HCT116 (cell line): ENCODE measurements around the gene PLCL2. TPM values are rescaled to one million over a fixed set of nuclear protein-coding genes. Genes with fewer than 3 reads are reported as not detected.

ENCODE experiments used
- ATAC-seq: fragments of 200-7000 bp; cut with Tn5 transposase; 2 replicates; pipeline ENCODE4 v1.9.1; 2020; ENCODE audit warnings: mild to moderate bottlenecking, moderate library complexity
- BruUV-seq: library from RNA; stranded (reverse); fragments of 400-500 nt; replicated peaks from 2 replicates; lab custom pipeline; 2021; lab: Mats Ljungman, UMichigan
- CTCF ChIA-PET: fragments of 300-600 bp; sonication (Branson Sonifier 250); formaldehyde crosslinking; loops from one replicate; lab custom pipeline; 2021; ENCODE audit warnings: antibody characterized with exemption; lab: Charles Lee
- POLR2A ChIA-PET: fragments of 300-600, 350-600 bp; sonication (Branson Sonifier 250); formaldehyde crosslinking; loops from one replicate; lab custom pipeline; 2021; ENCODE audit warnings: antibody characterized with exemption; lab: Charles Lee
- RAD21 ChIA-PET, 2 experiments: fragments of 300-600 bp; sonication (Branson Sonifier 250); formaldehyde crosslinking; loops; one replicate each; lab custom pipeline; 2023; ENCODE audit warnings: low total read pairs in 2 of 2; ENCODE audit not compliant: uncharacterized antibody in 2 of 2, unreplicated experiment in 2 of 2, low non-redundant PET in 1 of 2; lab: Charles Lee
- DNase-seq: peaks from one replicate; pipeline ENCODE4 v3.0.0-alpha.2; 2010; ENCODE audit warnings: low read depth, low spot score
- H2AFZ ChIP-seq: fragments of 200-600 bp; shearing (Covaris generic), sonication (generic); 2 replicates; pipeline ENCODE4 v1.6.1; 2017; ENCODE audit warnings: low read depth, mixed run types, mixed read lengths, antibody characterized with exemption, low read length; ENCODE audit not compliant: poor library complexity, severe bottlenecking
- H3K27ac ChIP-seq: 2 replicates; pipeline ENCODE4 v1.5.1; 2012; ENCODE audit warnings: low read depth, low read length
- H3K27me3 ChIP-seq: fragments of 200-600 bp; sonication (generic); 2 replicates; pipeline ENCODE4 v1.6.1; 2016; ENCODE audit warnings: mixed run types, low read length, mixed read lengths; ENCODE audit not compliant: insufficient read depth
- H3K36me3 ChIP-seq, 2 experiments: fragments of 200-500 bp in 1 of 2; fragments of 200-600 bp in 1 of 2; sonication (Bioruptor generic) in 1 of 2; sonication (generic) in 1 of 2; 2 replicates each; pipeline versions ENCODE4 v1.5.1 to v1.6.1; 2014 to 2016; ENCODE audit warnings: low read length in 2 of 2, inconsistent platforms in 1 of 2, mixed read lengths in 1 of 2, mixed run types in 1 of 2; ENCODE audit not compliant: insufficient read depth in 2 of 2, control insufficient read depth in 1 of 2
- H3K4me1 ChIP-seq, 2 experiments: fragments of 200-600 bp in 1 of 2; sonication (generic) in 1 of 2; 2 replicates each; pipeline versions ENCODE4 v1.5.1 to v1.6.1; 2012 to 2017; ENCODE audit warnings: low read length in 2 of 2, inconsistent platforms in 1 of 2, mild to moderate bottlenecking in 1 of 2, mixed read lengths in 1 of 2, mixed run types in 1 of 2, moderate library complexity in 1 of 2; ENCODE audit not compliant: insufficient read depth in 2 of 2, control insufficient read depth in 1 of 2
- H3K4me2 ChIP-seq: fragments of 200-600 bp; sonication (generic); 2 replicates; pipeline ENCODE4 v1.6.1; 2017; ENCODE audit warnings: mixed run types, low read length, mixed read lengths
- H3K4me3 ChIP-seq, 2 experiments: fragments of 200-600 bp in 1 of 2; sonication (generic) in 1 of 2; replicated peaks in 1 of 2; 2 replicates each; pipeline ENCODE4 v1.5.1; 2011 to 2016; ENCODE audit warnings: low read length in 2 of 2, control low read depth in 1 of 2, low read depth in 1 of 2, mild to moderate bottlenecking in 1 of 2, mixed read lengths in 1 of 2, mixed run types in 1 of 2
- H3K79me2 ChIP-seq: fragments of 200-600 bp; sonication (generic); 2 replicates; pipeline ENCODE4 v1.6.1; 2017; ENCODE audit warnings: mild to moderate bottlenecking, mixed run types, low read length, moderate library complexity, mixed read lengths; ENCODE audit not compliant: insufficient read depth
- H3K9ac ChIP-seq: fragments of 200-600 bp; sonication (generic); 2 replicates; pipeline ENCODE4 v1.6.1; 2016; ENCODE audit warnings: low read length, mixed read lengths
- H3K9me2 ChIP-seq: fragments of 200-600 bp; sonication (generic), shearing (Covaris generic); 2 replicates; pipeline ENCODE4 v1.6.1; 2017; ENCODE audit warnings: mixed run types, mild to moderate bottlenecking, moderate library complexity; ENCODE audit not compliant: insufficient read depth
- H3K9me3 ChIP-seq, 2 experiments: fragments of 200-500 bp in 1 of 2; fragments of 200-600 bp in 1 of 2; sonication (Bioruptor generic) in 1 of 2; sonication (generic) in 1 of 2; 2 replicates each; pipeline ENCODE4 v1.6.1; 2014 to 2017; ENCODE audit warnings: low read length in 2 of 2, mixed read lengths in 2 of 2, inconsistent platforms in 1 of 2, low read depth in 1 of 2, mild to moderate bottlenecking in 1 of 2, mixed run types in 1 of 2, moderate library complexity in 1 of 2; ENCODE audit not compliant: control insufficient read depth in 1 of 2, insufficient read depth in 1 of 2
- H4K20me1 ChIP-seq: fragments of 200-600 bp; sonication (generic), shearing (Covaris generic); 2 replicates; pipeline ENCODE4 v1.6.1; 2017; ENCODE audit warnings: mixed run types, mild to moderate bottlenecking, moderate library complexity; ENCODE audit not compliant: insufficient read depth
- CBX3 ChIP-seq: IDR thresholded peaks from 2 replicates; pipeline ENCODE4 v1.6.1; 2012; ENCODE audit warnings: low read depth
- CEBPB ChIP-seq: IDR thresholded peaks from 2 replicates; pipeline ENCODE4 v1.6.1; 2012; ENCODE audit warnings: low read depth
- EGR1 ChIP-seq: IDR thresholded peaks from 2 replicates; pipeline ENCODE4 v1.6.1; 2012; ENCODE audit warnings: low read depth
- EZH2phosphoT487 ChIP-seq: fragments of 200-600 bp; IDR thresholded peaks from 2 replicates; pipeline ENCODE4 v1.6.1; 2018; ENCODE audit warnings: antibody characterized with exemption, borderline replicate concordance
- JUND ChIP-seq: IDR thresholded peaks from 2 replicates; pipeline ENCODE4 v1.6.1; 2012
- POLR2AphosphoS5 ChIP-seq: IDR thresholded peaks from 2 replicates; pipeline ENCODE4 v1.6.1; 2011; ENCODE audit warnings: mild to moderate bottlenecking, low read depth, low read length, moderate library complexity
- SIN3A ChIP-seq: IDR thresholded peaks from 2 replicates; pipeline ENCODE4 v1.6.1; 2012; ENCODE audit warnings: low read depth
- SP1 ChIP-seq: IDR thresholded peaks from 2 replicates; pipeline ENCODE4 v1.6.1; 2012; ENCODE audit warnings: low read depth
- TCF7L2 ChIP-seq: IDR thresholded peaks from 2 replicates; pipeline ENCODE4 v1.7.0; 2011; ENCODE audit warnings: borderline replicate concordance, inconsistent platforms; ENCODE audit not compliant: insufficient read depth, insufficient read length; ENCODE audit errors: extremely low read depth
- ZFX ChIP-seq: fragments of 450-650 bp; IDR thresholded peaks from 2 replicates; pipeline ENCODE4 v1.6.1; 2017
- ZNF274 ChIP-seq: fragments of 200-500 bp; sonication (Bioruptor generic); IDR thresholded peaks from 2 replicates; pipeline ENCODE4 v1.6.1; 2014; ENCODE audit warnings: mild to moderate bottlenecking, low read depth, low read length, inconsistent platforms
- intact Hi-C: fragments of 100-400 bp; cut with micrococcal nuclease; formaldehyde crosslinking; loops from 2 replicates; pipeline ENCODE4 v1.10.0; 2022
- total RNA-seq: library from RNA; stranded (reverse); gene quantifications from one replicate; pipeline ENCODE4 v1.2.1, GENCODE V29; 2021; ENCODE audit not compliant: unreplicated experiment
- TF ChIP-seq, protein P1 (sequence below): IDR thresholded peaks from 2 replicates; pipeline ENCODE4 v1.6.1; 2012
- TF ChIP-seq, protein P2 (sequence below): IDR thresholded peaks from 2 replicates; pipeline ENCODE4 v1.6.1; 2012

The PLCL2 gene
- total RNA-seq, 1 experiment from 2014 or later = 2.2 TPM

DNA sequence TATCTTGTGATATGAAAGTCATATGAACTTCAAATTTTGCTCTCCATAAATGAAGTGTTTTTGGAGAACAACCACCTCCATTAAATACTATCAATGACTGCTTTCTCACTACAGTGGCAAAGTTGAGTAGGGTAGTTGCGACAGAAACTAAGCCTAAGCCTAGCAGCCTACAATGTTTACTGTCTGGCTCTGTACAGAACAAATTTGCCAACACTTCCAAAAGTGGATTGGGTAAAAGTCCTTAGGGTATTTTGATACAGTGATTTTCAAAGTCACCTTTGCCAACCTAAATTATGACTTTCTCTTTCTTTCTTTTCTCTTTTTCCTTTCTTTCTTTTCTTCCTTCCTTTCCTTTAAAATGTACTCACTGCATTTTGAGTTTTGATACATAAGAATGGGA, 142.6 kb downstream of the PLCL2 start:
- ATAC-seq (no peak), DNase-seq (no peak)
- ChIA-PET CTCF (no interaction called here), RAD21 (no interaction called here), POLR2A (no interaction called here)
- TF ChIP-seq SIN3A (no peak), CEBPB (no peak), CBX3 (no peak), EGR1 (no peak), JUND (no peak), TCF7L2 (no peak), SP1 (no peak), ZNF274 (no peak)
- TF ChIP-seq, protein P1, sequence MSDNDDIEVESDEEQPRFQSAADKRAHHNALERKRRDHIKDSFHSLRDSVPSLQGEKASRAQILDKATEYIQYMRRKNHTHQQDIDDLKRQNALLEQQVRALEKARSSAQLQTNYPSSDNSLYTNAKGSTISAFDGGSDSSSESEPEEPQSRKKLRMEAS = no peak
- Histone ChIP-seq H3K4me1 (no peaks in the 10 kb centered on the region), H3K9me3 (no peaks in the 10 kb centered on the region), H3K27ac (no peak overlapping the region), H3K79me2 (no peaks in the 10 kb centered on the region), H3K4me2 (no peak overlapping the region), H3K9me2 (no peaks in the 10 kb centered on the region), H2AFZ (no peak overlapping the region), H3K4me3 (no peak overlapping the region), H4K20me1 (no peaks in the 10 kb centered on the region), H3K9ac (no peak overlapping the region), H3K27me3 (no peaks in the 10 kb centered on the region), H3K36me3 (no peaks in the 10 kb centered on the region)
- BruUV-seq = no TSS peak
- intact Hi-C loops = no loop called here

DNA sequence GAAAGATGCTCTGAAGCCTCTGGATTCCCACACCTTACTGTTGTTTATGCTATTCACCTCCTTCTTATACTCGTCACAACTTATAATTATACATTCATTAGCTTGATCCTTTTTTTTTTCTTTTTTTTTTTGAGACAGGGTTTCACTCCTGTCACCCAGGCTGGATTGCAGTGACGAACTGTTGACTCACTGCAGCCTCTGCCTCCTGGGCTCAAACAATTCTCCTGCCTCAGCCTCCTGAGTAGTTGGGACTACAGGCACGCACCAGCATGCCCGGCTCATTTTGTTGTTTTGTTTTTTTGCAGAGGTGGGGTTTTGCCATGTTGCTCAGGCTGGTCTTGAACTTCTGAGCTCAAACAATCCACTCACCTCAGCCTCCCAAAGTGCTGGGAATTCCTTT, 143.6 kb downstream of the PLCL2 start:
- Histone ChIP-seq H3K27me3 (no peaks in the 10 kb centered on the region), H3K27ac (no peak overlapping the region), H3K9me2 (no peaks in the 10 kb centered on the region), H3K4me2 (no peak overlapping the region), H2AFZ (no peak overlapping the region), H3K9me3 (no peaks in the 10 kb centered on the region), H3K4me3 (no peak overlapping the region), H3K9ac (no peak overlapping the region), H4K20me1 (no peaks in the 10 kb centered on the region), H3K4me1 (no peaks in the 10 kb centered on the region), H3K79me2 (no peaks in the 10 kb centered on the region), H3K36me3 (no peaks in the 10 kb centered on the region)
- TF ChIP-seq TCF7L2 (no peak), POLR2AphosphoS5 (no peak), SP1 (no peak), ZFX (no peak), EZH2phosphoT487 (no peak)
- TF ChIP-seq, protein P2, sequence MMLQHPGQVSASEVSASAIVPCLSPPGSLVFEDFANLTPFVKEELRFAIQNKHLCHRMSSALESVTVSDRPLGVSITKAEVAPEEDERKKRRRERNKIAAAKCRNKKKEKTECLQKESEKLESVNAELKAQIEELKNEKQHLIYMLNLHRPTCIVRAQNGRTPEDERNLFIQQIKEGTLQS = no peak
- TF ChIP-seq, protein P1 = no peak
- intact Hi-C loops = no loop called here
- ChIA-PET RAD21 (no interaction called here), CTCF (no interaction called here), POLR2A (no interaction called here)
- BruUV-seq = no TSS peak
- DNase-seq = no peak
- no peak for ATAC-seq
